ENCODE measurements around the gene CLDN6. TPM values are rescaled to one million over a fixed set of nuclear protein-coding genes. Genes with fewer than 3 reads are reported as not detected.

The CLDN6 gene
- total and polyA plus RNA-seq, 8 donors: 2.3 to 140 (median 113) TPM; not detected in 1

DNA sequence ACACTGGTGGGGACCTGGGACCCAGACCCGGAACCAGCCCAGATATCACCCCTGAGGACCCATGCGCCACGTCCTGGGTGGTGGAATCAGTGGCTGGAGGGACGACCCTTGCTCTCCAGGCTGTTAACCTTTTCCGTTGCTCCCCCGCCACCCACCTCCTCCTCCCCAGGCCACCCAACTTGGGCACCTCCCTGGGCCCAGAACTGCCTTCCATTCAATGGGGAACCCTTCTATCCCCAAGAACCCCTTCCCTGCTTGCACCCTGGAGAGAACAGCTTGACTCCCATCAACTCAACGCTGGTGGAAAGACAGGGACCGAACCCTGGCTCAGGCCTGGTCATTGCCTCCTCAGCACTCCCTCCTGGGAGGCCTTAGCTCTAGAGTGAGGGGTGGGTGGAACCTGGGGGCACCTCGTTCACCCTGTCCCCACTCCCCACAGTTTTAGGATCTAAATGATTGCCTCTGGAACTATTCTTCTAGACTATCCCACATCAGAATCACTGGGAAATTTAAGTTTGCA, 41.8 kb upstream of the CLDN6 start:
- H3K27ac ChIP-seq: peak overlapping the region; percentile 86 to 87
- peaks cover 13 to 75% of the 10 kb centered on the region in 2 donors for H3K4me1 ChIP-seq
- H3K9me3 ChIP-seq: no peaks in the 10 kb centered on the region
- DNase-seq (no peak), ATAC-seq (no peak)
- intact Hi-C loops (cut with DNase I): no loop called here
- peak overlapping the region; percentile 74 to 76 for H3K4me3 ChIP-seq
- TF ChIP-seq, protein P1, sequence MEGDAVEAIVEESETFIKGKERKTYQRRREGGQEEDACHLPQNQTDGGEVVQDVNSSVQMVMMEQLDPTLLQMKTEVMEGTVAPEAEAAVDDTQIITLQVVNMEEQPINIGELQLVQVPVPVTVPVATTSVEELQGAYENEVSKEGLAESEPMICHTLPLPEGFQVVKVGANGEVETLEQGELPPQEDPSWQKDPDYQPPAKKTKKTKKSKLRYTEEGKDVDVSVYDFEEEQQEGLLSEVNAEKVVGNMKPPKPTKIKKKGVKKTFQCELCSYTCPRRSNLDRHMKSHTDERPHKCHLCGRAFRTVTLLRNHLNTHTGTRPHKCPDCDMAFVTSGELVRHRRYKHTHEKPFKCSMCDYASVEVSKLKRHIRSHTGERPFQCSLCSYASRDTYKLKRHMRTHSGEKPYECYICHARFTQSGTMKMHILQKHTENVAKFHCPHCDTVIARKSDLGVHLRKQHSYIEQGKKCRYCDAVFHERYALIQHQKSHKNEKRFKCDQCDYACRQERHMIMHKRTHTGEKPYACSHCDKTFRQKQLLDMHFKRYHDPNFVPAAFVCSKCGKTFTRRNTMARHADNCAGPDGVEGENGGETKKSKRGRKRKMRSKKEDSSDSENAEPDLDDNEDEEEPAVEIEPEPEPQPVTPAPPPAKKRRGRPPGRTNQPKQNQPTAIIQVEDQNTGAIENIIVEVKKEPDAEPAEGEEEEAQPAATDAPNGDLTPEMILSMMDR (IDR thresholded peaks at IDR 0.05): no peak
- H3K27me3 ChIP-seq: no peaks in the 10 kb centered on the region
- peaks cover 0 to 6% of the 10 kb centered on the region in 2 donors for H3K36me3 ChIP-seq

- Histone ChIP-seq H3K9me3 (no peaks in the 10 kb centered on the region), H3K27me3 (no peaks in the 10 kb centered on the region), H3K36me3 (peaks cover 0 to 6% of the 10 kb centered on the region in 2 donors), H3K4me3 (peak overlapping the region; percentile 74 to 76), H3K27ac (peak overlapping the region; percentile 86 to 87), H3K4me1 (peaks cover 12 to 75% of the 10 kb centered on the region in 2 donors)
- TF ChIP-seq, protein P1 (IDR thresholded peaks at IDR 0.05): peak; percentile 88 to 96
- DNase-seq: peak; percentile 89 to 99 (median 94)
- ATAC-seq: peak; percentile 98
- intact Hi-C loops (cut with DNase I): no loop called here
These were observed 41.2 kb upstream of the CLDN6 start for GRCh38 chr16:3059041-3059722.

DNA sequence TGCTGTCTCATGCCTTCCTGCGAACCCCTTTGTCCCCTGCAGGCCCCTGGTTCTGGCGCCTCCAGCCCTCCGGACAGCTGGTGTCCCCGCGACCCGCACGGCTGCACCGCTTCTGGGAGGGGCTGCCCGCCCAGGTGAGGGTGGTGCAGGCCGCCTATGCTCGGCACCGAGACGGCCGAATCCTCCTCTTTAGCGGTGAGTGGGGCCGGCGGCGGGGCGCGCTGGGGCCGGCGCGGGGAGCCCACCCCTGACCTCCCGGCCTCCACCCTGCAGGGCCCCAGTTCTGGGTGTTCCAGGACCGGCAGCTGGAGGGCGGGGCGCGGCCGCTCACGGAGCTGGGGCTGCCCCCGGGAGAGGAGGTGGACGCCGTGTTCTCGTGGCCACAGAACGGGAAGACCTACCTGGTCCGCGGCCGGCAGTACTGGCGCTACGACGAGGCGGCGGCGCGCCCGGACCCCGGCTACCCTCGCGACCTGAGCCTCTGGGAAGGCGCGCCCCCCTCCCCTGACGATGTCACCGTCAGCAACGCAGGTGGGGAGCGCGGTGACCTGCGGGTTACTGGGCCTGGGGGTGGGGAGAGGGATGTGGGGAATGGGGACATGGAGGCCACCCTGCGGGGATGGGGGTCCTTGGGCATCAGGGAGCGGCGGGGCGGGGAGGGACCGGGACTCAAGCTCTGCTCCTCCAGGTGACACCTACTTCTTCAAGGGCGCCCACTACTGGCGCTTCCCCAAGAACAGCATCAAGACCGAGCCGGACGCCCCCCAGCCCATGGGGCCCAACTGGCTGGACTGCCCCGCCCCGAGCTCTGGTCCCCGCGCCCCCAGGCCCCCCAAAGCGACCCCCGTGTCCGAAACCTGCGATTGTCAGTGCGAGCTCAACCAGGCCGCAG, 40.4 kb upstream of the CLDN6 start:
- peak; percentile 62 for ATAC-seq
- Histone ChIP-seq H3K36me3 (peaks cover 0 to 6% of the 10 kb centered on the region in 2 donors), H3K4me1 (peaks cover 12 to 79% of the 10 kb centered on the region in 2 donors), H3K27me3 (no peaks in the 10 kb centered on the region), H3K9me3 (no peaks in the 10 kb centered on the region), H3K27ac (peak overlapping the region; percentile 86 to 87), H3K4me3 (peak overlapping the region; percentile 74 to 76)
- peak in 2 of 4 donors; percentile 65 to 89 for DNase-seq
- TF ChIP-seq, protein P1 (IDR thresholded peaks at IDR 0.05): no peak
- intact Hi-C loops (cut with DNase I): no loop called here

- Histone ChIP-seq H3K4me1 (peaks cover 12 to 76% of the 10 kb centered on the region in 2 donors), H3K27me3 (no peaks in the 10 kb centered on the region), H3K9me3 (no peaks in the 10 kb centered on the region), H3K4me3 (peak overlapping the region in 1 of 2 donors; percentile 74), H3K36me3 (peaks cover 0 to 6% of the 10 kb centered on the region in 2 donors), H3K27ac (peak overlapping the region in 1 of 2 donors; percentile 86)
- intact Hi-C loops (cut with DNase I): no loop called here
- no peak for ATAC-seq
- DNase-seq: peak in 1 of 4 donors; percentile 60
- TF ChIP-seq, protein P1 (IDR thresholded peaks at IDR 0.05): no peak
These were observed 39.5 kb upstream of the CLDN6 start for GRCh38 chr16:3057181-3058138.
